Measurements from ENCODE around the gene ARHGEF35.

DNA sequence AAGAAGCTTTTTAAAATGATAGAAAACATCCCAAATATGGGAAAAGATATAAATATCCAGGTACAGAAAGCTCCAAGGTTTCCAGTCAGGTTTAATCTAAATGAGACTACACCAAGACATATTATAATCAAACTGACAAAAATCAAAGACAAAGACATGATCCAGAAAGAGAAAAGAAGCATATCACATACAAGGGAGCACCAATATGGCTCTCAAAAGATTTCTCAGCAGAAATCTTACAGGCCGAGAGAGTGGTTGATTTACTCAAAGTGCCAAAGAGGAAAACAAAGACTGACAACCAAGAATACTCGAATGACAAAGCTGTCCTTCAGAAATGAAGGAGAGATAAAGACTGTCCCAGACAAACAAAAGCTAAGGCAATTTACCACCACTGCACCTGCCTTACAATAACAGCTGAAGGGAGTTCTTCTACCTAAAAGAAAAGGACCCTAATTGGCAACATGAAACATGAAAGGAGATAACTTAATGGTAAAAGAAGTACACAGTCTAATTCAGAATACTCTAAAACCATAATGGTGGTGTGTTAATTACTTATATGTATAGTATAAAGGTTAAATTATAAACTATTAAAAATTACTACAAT lies 47.3 kb downstream of the ARHGEF35 start:
- TF ChIP-seq, protein P1, sequence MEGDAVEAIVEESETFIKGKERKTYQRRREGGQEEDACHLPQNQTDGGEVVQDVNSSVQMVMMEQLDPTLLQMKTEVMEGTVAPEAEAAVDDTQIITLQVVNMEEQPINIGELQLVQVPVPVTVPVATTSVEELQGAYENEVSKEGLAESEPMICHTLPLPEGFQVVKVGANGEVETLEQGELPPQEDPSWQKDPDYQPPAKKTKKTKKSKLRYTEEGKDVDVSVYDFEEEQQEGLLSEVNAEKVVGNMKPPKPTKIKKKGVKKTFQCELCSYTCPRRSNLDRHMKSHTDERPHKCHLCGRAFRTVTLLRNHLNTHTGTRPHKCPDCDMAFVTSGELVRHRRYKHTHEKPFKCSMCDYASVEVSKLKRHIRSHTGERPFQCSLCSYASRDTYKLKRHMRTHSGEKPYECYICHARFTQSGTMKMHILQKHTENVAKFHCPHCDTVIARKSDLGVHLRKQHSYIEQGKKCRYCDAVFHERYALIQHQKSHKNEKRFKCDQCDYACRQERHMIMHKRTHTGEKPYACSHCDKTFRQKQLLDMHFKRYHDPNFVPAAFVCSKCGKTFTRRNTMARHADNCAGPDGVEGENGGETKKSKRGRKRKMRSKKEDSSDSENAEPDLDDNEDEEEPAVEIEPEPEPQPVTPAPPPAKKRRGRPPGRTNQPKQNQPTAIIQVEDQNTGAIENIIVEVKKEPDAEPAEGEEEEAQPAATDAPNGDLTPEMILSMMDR (IDR thresholded peaks at IDR 0.05): no peak
- TF ChIP-seq, protein P2, sequence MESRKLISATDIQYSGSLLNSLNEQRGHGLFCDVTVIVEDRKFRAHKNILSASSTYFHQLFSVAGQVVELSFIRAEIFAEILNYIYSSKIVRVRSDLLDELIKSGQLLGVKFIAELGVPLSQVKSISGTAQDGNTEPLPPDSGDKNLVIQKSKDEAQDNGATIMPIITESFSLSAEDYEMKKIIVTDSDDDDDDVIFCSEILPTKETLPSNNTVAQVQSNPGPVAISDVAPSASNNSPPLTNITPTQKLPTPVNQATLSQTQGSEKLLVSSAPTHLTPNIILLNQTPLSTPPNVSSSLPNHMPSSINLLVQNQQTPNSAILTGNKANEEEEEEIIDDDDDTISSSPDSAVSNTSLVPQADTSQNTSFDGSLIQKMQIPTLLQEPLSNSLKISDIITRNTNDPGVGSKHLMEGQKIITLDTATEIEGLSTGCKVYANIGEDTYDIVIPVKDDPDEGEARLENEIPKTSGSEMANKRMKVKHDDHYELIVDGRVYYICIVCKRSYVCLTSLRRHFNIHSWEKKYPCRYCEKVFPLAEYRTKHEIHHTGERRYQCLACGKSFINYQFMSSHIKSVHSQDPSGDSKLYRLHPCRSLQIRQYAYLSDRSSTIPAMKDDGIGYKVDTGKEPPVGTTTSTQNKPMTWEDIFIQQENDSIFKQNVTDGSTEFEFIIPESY (IDR thresholded peaks at IDR 0.05; ENCODE audit: borderline replicate concordance, low read depth): no peak
- TF ChIP-seq POLR2AphosphoS5 (IDR thresholded peaks at IDR 0.05; ENCODE audit: low read depth, low read length) (no peak), GABPA (IDR thresholded peaks at IDR 0.05; ENCODE audit: low read depth) (no peak), SMC3 (IDR thresholded peaks at IDR 0.05; ENCODE audit: low read depth, low read length) (no peak), NFIC (IDR thresholded peaks at IDR 0.05; ENCODE audit: borderline replicate concordance) (no peak), RXRA (IDR thresholded peaks at IDR 0.05; ENCODE audit: borderline replicate concordance, low read depth) (no peak), TAF1 (IDR thresholded peaks at IDR 0.05; ENCODE audit: borderline replicate concordance, low read depth, low read length) (no peak), EP300 (IDR thresholded peaks at IDR 0.05; ENCODE audit: borderline replicate concordance in 1 of 2, low read depth in 1 of 2, low read length in 1 of 2) (no peak), RCOR1 (IDR thresholded peaks at IDR 0.05; ENCODE audit: low read length) (no peak), FOXM1 (IDR thresholded peaks at IDR 0.05; ENCODE audit: low read depth) (no peak)
- TF ChIP-seq, protein P3, sequence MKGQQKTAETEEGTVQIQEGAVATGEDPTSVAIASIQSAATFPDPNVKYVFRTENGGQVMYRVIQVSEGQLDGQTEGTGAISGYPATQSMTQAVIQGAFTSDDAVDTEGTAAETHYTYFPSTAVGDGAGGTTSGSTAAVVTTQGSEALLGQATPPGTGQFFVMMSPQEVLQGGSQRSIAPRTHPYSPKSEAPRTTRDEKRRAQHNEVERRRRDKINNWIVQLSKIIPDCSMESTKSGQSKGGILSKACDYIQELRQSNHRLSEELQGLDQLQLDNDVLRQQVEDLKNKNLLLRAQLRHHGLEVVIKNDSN (IDR thresholded peaks at IDR 0.05; ENCODE audit: borderline replicate concordance, low read depth): no peak
- TF ChIP-seq, protein P4, sequence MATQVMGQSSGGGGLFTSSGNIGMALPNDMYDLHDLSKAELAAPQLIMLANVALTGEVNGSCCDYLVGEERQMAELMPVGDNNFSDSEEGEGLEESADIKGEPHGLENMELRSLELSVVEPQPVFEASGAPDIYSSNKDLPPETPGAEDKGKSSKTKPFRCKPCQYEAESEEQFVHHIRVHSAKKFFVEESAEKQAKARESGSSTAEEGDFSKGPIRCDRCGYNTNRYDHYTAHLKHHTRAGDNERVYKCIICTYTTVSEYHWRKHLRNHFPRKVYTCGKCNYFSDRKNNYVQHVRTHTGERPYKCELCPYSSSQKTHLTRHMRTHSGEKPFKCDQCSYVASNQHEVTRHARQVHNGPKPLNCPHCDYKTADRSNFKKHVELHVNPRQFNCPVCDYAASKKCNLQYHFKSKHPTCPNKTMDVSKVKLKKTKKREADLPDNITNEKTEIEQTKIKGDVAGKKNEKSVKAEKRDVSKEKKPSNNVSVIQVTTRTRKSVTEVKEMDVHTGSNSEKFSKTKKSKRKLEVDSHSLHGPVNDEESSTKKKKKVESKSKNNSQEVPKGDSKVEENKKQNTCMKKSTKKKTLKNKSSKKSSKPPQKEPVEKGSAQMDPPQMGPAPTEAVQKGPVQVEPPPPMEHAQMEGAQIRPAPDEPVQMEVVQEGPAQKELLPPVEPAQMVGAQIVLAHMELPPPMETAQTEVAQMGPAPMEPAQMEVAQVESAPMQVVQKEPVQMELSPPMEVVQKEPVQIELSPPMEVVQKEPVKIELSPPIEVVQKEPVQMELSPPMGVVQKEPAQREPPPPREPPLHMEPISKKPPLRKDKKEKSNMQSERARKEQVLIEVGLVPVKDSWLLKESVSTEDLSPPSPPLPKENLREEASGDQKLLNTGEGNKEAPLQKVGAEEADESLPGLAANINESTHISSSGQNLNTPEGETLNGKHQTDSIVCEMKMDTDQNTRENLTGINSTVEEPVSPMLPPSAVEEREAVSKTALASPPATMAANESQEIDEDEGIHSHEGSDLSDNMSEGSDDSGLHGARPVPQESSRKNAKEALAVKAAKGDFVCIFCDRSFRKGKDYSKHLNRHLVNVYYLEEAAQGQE (IDR thresholded peaks at IDR 0.05; ENCODE audit: low read depth, low read length): no peak
- TF ChIP-seq, protein P5, sequence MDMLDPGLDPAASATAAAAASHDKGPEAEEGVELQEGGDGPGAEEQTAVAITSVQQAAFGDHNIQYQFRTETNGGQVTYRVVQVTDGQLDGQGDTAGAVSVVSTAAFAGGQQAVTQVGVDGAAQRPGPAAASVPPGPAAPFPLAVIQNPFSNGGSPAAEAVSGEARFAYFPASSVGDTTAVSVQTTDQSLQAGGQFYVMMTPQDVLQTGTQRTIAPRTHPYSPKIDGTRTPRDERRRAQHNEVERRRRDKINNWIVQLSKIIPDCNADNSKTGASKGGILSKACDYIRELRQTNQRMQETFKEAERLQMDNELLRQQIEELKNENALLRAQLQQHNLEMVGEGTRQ (IDR thresholded peaks at IDR 0.05; ENCODE audit: borderline replicate concordance, low read depth, low read length): no peak
